HFF-Myc (cell line): Measurements from ENCODE around the gene DGKG.

Experiments
- DNase-seq: peaks from one replicate; pipeline ENCODE4 v3.0.0-alpha.2; 2011; ENCODE audit warnings: low read depth; ENCODE audit errors: extremely low read depth
- H3K4me3 ChIP-seq: replicated peaks from 2 replicates; pipeline ENCODE4 v1.5.1; 2011; ENCODE audit warnings: low read depth, mild to moderate bottlenecking, control low read depth, low read length
- CTCF ChIP-seq: IDR thresholded peaks from 2 replicates; pipeline ENCODE4 v1.5.1; 2012; ENCODE audit warnings: mild to moderate bottlenecking, low read depth, low read length, control low read depth; ENCODE audit errors: missing control alignments

DGKG gene

DNA sequence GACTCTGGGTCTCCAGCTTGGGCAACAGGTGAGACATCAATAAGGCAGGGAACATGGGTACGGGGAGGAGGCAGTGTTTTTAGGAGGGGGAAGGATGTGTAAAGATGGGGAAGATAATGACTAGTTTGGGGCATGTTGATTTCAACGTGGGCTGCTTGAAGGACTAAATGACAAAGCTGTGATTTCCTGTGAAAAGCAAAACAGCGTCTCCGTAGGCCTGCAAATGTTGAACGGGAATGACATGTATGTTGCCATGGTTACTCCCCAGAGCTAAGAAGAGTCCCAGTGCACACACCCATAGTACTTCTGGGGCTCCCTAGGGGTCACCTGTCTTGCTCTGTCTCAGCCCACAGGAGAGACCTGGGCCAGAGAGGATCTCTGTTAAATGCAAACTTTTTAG, 181.9 kb downstream of the DGKG start:
- H3K4me3 ChIP-seq, result no peak overlapping the region
- TF ChIP-seq CTCF, result no peak
- DNase-seq, result no peak

GRCh38 chr3:186178412-186178811, 183.6 kb downstream of the DGKG start:
- TF ChIP-seq CTCF, result no peak
- no peak for DNase-seq
- H3K4me3 ChIP-seq, result no peak overlapping the region

- no peak overlapping the region for H3K4me3 ChIP-seq
- DNase-seq, result no peak
- TF ChIP-seq CTCF, result no peak
Measured at GRCh38 chr3:186176373-186176990, 185.6 kb downstream of the DGKG start.

GRCh38 chr3:186173224-186173815, 188.7 kb downstream of the DGKG start:
- DNase-seq, result no peak
- no peak for TF ChIP-seq CTCF

DNA sequence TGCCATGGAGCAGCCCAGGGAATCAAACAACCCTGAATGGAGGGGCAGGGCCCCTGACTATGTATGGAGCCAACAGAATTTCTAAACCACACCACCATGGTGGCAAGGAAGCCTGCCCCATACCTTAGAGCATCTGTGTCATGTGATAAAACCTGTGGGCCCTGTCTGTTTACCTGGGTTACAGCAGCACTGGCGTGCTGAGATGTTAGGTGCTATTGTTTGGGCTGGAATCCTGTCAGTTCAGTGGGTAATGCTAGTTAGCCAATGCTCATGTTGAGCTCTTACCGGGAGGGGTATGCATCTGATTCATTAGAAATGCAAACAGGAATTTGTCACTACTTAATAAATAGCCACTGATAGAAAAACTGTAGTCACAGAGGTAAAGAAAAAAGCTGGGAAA, 189.7 kb downstream of the DGKG start:
- no peak for TF ChIP-seq CTCF

More at GRCh38 chr3:186173224-186173815, 188.7 kb downstream of the DGKG start:
- H3K4me3 ChIP-seq, result no peak overlapping the region

DNA sequence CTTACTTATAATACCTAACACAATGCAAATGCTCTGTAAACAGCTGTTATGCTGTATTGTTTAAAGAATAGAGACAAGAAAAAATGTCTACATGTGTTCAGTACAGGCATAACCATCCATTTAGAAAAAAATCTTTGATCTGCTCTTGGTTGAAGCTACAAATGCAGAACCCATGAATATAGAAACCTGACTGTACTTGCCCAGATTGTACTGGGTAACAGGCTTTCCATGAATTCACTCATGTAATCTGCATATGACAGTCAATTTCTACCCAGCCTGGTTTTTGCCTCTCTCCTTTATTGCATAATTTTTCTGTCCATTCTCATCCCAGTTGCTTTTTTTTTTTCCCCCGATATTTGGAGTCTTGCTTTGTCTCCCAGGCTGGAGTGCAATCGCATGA, 190.5 kb downstream of the DGKG start:
- TF ChIP-seq CTCF, result no peak
- no peak overlapping the region for H3K4me3 ChIP-seq
- DNase-seq, result no peak

More for the DNA sequence above, 189.7 kb downstream of the DGKG start:
- no peak overlapping the region for H3K4me3 ChIP-seq
- no peak for DNase-seq
